HG02678 (cell line): ENCODE results near the gene FCHSD2.
"Not testable (repeated sequence)": the region's sequence is repeated elsewhere in the genome, so short reads cannot be mapped to it uniquely, and the experiment has no call there.

Experiments used
- ATAC-seq: cut with Tn5 transposase; IDR thresholded peaks from one replicate; pipeline ENCODE4 v1.9.1; 2021; ENCODE audit warnings: mild to moderate bottlenecking, moderate library complexity; ENCODE audit not compliant: unreplicated experiment

FCHSD2 gene

DNA sequence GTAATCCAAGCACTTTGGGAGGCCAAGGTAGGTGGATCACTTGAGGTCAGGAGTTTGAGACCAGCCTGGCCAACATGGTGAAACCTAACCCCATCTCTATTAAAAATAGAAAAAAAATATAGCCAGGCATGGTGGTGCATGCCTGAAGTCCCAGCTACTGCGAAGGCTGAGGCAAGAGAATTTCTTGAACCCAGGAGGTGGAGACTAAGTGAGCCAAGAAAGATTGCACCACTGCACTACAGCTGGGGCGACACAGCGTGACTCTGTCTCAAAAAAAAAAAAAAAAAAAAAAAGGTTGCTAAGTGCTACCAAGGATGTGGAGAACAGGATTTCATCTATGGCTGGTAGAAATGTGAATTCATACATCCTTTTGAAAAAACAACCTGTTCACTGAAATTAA, 291.3 kb downstream of the FCHSD2 start:
- no peak for ATAC-seq

DNA sequence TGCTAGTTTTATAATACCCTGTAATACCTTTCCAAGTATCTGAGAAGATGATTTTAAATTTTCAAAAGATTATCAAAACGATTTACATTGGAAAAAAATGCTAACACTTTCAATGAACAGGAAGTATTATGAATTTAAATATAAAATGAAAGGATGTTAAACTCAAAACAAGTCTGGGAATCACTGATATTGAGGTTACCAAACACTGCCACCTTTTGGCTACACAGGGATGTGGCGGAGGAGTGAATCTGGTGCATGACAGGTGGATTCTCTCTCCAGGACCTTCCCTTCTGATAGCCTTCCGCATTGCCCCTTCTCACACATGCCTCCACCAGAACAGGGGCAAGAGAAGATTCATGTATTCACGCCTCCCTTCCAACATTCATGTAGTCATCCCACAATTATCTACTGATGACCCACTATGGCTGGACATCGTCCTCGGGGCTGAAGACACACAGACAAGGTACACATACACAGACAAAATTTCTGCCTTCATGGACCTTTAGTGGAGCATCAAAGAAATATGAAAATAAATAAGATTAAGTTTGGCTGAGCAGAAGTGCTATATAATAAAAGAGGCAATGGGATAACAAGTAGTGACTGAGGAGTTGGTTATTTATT, 293.2 kb downstream of the FCHSD2 start:
- no peak for ATAC-seq

DNA sequence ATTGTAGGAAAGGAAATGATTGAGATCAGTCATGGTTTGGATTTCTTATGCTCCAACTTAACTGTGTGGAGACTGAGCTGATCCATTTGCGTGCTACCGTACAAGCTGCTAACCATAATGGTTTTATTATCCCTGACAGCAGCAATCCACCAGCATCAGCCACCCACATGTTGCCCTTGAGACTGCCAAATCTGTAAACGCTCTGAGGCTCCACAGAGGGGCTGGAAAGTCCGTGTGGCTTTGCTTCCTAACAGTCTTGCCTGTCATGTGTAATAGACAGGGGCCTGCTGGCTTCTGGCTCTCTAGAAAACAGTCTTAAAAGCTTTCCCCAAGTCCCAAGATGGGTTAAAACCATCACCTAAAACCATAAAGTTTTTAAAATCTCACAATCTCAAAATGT, 297.8 kb downstream of the FCHSD2 start:
- no peak for ATAC-seq

DNA sequence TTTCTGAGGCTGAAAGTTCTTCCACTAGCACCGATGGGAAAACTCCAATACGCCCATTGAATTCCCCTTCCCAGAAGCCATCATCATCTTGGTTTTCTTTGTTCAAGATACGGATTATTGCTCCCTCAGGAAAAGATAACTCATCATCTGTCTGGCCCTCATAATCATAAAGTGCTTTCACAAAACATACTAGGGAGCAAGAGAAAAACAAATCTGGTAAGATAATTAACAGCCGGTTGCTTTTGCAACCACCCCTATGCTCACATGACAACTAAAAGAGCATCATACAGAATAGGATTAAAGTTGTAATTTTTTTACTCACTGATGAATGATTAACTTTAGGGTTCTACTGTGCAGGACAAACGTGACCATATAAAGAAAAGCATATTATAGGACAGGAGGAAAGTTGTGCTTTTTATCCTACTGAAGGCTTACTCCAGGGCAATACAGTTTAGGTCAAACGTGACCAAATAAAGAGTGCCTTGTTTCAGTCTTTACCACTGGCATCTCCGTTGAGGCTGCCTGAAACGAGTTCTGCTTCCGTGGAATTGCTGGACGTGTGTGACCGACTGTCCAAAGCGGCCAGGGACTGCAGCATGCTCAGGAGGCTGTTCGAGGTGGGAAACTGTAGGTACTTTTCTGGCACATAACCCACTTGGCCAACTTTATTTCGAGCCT, 299.3 kb downstream of the FCHSD2 start:
- no peak for ATAC-seq

DNA sequence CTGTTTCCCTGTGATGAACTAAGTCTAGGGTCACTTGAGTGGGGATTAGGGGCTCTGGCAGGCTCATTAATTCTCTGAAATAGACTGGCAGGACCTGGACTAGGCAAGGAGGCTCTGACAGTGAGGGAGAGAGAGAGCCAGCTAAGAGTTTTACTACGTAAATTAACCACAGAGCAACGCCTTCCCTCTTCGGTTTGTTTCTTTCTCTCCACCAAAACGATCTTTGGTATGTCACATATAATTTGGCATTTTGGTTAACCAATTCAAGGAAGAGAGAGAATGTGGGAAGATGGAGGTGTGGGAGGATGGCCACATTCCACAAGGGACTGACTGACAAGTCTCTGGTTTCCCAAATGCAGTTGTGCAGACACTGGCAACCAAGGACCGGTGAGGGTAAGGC, 300.0 kb downstream of the FCHSD2 start:
- ATAC-seq, result no peak

GRCh38 chr11:72841397-72841796, 300.7 kb downstream of the FCHSD2 start:
- no peak for ATAC-seq

GRCh38 chr11:72840780-72841179, 301.3 kb downstream of the FCHSD2 start:
- no peak for ATAC-seq

DNA sequence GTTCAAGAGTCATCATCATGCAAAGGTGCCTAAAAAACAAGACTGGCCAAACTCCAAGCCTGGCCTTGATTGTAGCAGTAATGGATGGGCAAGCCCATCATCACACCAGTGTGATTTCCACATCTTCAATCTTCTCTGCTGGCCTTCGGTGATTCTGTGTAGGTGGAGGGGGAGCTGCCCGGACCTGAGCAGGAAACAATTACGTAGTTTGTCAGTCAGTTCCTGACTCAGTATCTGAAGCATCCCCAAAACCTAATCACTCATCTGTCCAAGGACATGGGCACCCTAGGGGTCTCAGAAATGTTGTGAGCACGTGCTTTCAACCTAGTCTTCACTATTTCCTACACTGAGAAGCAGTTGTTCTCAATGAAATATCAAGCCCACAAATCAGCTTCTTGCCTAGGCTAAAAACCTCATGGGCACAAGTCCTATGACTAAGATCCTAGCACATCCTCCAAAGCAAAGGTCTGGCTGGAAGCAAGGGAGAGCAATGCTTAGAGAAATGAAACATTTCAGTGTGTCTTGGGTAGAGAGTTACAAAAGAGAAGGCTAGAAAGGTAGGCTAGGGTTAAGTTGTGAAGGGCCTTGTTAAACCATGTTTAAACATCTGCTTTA, 303.3 kb downstream of the FCHSD2 start:
- no peak for ATAC-seq

GRCh38 chr11:72836111-72836510, 306.0 kb downstream of the FCHSD2 start:
- no peak for ATAC-seq

- no peak for ATAC-seq
Measured at GRCh38 chr11:72834905-72835304, 307.2 kb downstream of the FCHSD2 start.

GRCh38 chr11:72833811-72834493, 308.2 kb downstream of the FCHSD2 start:
- ATAC-seq, result no peak

GRCh38 chr11:72833083-72833733, 308.9 kb downstream of the FCHSD2 start:
- ATAC-seq, result no peak

DNA sequence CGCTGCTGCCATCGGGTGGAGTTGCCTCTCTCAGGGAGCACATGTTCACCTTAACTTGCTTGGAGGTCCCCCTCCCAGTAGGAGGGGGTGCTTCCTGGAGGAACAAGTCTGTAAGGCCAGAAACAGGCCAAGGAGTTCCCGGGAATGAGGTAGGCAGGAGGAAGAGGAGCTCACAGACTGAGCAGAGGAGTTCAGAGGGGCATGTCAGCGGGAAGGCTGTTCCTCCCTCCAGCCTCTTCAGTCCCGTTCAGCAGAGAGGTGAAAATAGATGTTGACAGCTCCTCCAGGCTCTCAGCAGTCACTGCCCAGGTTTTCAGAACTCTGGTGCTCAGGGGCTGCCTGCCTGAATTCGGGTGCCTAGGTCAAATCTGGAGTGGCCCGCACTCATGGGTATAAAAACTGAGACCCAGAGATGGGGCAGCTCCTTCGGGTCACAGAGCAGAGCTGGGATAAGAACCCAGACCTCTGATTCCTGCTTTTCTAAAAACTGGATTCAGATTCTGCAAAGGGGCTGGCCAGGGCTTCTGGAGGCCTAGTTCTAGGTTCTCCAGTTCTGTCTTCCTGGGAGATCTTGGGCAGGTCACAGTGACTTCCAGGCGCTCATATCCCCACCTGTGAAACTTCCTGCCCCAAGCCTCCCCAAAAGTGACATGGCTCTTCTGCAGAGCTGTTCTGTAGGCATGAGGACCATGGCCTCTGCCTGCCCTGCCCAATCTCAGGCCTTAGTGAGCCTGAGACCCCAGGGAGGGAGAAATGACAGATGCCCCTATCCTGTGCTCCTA, 309.6 kb downstream of the FCHSD2 start:
- no peak for ATAC-seq

DNA sequence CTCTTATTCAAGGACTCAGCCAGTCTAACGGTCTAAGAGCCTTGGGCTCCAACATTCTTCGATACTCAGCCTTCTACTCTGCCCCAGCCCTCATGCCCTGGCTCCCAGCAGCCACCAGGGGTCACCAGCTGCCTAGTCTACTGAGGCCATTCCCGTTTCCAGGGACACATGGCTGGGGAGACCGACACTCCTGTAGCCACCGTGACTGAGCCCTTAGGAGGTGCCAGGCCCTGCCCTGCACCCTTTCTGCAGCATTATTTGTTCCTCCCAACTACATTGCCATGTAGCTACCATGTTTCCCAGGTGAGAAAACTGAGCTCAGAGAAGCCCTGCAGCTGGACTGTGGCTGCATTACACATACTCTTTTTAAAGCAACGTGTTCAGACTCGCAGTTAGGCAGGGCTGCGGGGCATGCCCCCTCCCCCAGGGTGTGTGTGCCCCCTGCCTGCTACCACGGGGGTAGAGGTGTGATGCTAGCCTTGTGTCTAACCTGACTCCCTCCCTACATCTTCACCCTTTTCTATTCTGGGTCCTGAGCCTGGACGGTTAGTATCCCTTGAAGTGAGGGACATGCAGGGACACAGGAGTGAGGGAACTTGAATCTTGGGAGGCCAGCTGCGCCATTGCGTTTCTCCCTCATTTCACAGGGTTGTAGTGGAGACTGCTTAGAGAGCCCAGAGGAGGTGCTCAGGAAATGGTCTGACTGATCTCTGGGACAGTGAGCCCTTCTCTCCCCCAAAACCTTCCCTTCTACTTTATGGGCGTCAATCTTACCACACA, 310.4 kb downstream of the FCHSD2 start:
- peak; percentile 47 for ATAC-seq

DNA sequence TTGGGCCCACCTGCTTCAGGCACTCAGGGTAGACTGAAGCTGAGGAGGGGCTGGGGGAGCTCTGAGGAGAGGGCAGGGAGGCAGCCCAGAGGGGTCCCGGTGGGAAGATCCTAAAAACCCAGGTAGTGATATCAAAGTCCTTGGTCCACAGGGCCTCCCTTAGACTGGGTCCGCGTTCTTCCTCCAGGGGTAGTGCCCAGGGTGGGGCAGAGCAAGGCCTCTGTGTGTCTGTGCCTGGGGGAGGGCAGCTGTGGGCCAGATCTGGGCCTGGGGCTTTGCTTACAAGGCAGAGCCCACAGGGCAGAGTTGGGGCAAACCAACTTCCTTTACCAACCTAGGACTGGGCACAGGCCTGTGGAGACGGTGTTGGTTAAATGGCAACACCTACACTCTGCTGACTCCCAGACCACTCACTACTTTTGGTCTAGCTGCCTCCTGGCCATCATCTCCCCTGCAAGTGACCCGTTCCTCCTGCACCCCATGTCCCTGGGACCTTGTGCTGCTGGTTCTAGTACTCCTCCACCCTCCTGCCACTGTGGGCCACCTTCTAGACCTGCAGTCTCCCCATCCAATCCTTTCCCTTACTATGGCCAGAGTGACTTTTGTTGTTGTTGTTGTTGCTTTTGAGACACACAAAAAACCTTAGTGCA, 312.1 kb downstream of the FCHSD2 start:
- no peak for ATAC-seq

- no peak for ATAC-seq
Measured at GRCh38 chr11:72829178-72829577, 312.9 kb downstream of the FCHSD2 start.

DNA sequence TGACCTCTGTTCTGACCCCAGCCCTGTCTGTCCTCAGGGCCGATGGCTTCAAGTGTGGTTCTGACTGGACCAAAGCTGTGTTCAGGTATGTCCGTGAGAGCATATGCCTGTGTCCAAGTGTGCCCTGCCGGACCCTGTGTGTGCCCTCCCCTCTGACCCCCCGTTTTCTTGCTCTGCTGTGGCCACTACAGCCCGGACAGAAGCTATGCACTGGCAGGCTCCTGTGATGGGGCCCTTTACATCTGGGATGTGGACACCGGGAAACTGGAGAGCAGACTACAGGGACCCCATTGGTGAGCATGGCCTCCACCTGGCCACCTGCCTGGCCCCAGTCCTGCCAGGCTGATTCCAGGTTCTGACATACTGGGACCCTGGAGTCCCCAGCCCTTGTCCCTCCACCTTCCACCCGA, 313.4 kb downstream of the FCHSD2 start:
- ATAC-seq, result no peak

DNA sequence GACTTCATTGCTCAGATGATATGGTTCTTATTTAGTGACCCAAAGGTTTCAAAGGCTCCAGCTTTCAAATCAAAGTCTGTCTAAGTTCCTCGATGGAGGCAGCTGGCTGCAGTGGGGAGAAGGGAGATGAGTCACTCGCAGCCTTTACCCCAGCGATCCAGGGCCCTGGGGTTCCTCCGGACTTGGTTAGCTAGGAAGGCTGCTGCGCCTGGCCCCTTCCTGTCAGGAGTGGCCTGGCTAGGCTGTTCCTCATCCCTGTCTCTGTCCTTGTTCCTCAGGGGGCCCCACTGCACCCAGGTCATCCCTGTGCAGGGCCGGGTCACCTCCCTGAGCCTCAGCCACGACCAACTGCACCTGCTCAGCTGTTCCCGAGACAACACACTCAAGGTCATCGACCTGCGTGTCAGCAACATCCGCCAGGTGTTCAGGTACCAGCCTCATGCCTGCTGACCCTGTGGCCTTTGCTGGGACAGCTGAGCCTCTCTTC, 314.0 kb downstream of the FCHSD2 start:
- ATAC-seq, result no peak

DNA sequence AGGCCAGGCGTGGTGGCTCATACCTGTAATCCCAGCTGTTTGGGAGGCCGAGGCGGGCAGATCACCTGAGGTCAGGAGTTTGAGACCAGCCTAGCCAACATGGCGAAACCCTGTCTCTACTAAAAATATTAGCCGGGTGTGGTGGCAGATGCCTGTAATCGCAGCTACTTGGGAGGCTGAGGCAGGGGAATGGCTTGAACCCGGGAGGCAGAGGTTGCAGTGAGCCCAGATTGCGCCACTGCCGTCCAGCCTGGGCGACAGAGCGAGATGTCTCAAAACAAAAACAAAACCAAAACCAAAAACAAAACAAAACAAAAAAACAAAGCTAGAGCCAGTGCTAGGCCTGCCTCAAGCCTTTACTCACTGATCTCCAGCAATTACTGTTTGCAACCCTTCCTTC, 314.5 kb downstream of the FCHSD2 start:
- not testable (repeated sequence) for ATAC-seq
